ENCODE measurements around the gene HES3. TPM values are rescaled to one million over a fixed set of nuclear protein-coding genes. Genes with fewer than 3 reads are reported as not detected.

The HES3 gene
- total and polyA plus RNA-seq, 11 donors: not detected

- no peaks in the 10 kb centered on the region for H3K36me3 ChIP-seq
- H3K27ac ChIP-seq: no peak overlapping the region
- DNase-seq (peak; percentile 77 to 91 (median 82)), ATAC-seq (peak; percentile 37 to 77 (median 62))
- 6 to 7% (median 7%) methylated on average over 26 to 30 of the region's 30 CpGs for WGBS, 4 donors
- intact Hi-C loops (cut with DNase I): loop anchor here (1.0 to 10.0 kb wide), 14 partner anchors 34 to 204 kb away; no protein-coding TSS in a partner anchor
- no peak for TF ChIP-seq POLR2A (IDR thresholded peaks at IDR 0.05)
- TF ChIP-seq, protein P1, sequence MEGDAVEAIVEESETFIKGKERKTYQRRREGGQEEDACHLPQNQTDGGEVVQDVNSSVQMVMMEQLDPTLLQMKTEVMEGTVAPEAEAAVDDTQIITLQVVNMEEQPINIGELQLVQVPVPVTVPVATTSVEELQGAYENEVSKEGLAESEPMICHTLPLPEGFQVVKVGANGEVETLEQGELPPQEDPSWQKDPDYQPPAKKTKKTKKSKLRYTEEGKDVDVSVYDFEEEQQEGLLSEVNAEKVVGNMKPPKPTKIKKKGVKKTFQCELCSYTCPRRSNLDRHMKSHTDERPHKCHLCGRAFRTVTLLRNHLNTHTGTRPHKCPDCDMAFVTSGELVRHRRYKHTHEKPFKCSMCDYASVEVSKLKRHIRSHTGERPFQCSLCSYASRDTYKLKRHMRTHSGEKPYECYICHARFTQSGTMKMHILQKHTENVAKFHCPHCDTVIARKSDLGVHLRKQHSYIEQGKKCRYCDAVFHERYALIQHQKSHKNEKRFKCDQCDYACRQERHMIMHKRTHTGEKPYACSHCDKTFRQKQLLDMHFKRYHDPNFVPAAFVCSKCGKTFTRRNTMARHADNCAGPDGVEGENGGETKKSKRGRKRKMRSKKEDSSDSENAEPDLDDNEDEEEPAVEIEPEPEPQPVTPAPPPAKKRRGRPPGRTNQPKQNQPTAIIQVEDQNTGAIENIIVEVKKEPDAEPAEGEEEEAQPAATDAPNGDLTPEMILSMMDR (IDR thresholded peaks at IDR 0.05): peak; percentile 88 to 96 (median 94)
- H3K27me3 ChIP-seq: peaks cover 28 to 97% (median 63%) of the 10 kb centered on the region in 9 donors
- H3K9me3 ChIP-seq: no peaks in the 10 kb centered on the region
- peaks cover 0 to 50% (median 26%) of the 10 kb centered on the region in 12 donors for H3K4me1 ChIP-seq
- H3K4me3 ChIP-seq: no peak overlapping the region
Observed at GRCh38 chr1:6246497-6247467, 2.8 kb downstream of the HES3 start.

GRCh38 chr1:6247651-6248050 lies 3.7 kb downstream of the HES3 start:
- 44 to 81% (median 65%) methylated on average over 5 of the region's 5 CpGs for WGBS, 4 donors
- no peak overlapping the region for H3K27ac ChIP-seq
- no peak for TF ChIP-seq POLR2A (IDR thresholded peaks at IDR 0.05)
- TF ChIP-seq, protein P1 (IDR thresholded peaks at IDR 0.05): no peak
- H3K4me3 ChIP-seq: no peak overlapping the region
- DNase-seq: no peak
- no peaks in the 10 kb centered on the region for H3K9me3 ChIP-seq
- intact Hi-C loops (cut with DNase I): loop anchor here (2.0 to 10.0 kb wide), 13 partner anchors 33 to 205 kb away; no protein-coding TSS in a partner anchor
- H3K27me3 ChIP-seq: peaks cover 22 to 94% (median 62%) of the 10 kb centered on the region in 9 donors
- no peaks in the 10 kb centered on the region for H3K36me3 ChIP-seq
- H3K4me1 ChIP-seq: peaks cover 0 to 41% (median 18%) of the 10 kb centered on the region in 12 donors
- ATAC-seq: no peak

GRCh38 chr1:6248161-6248776 lies 4.3 kb downstream of the HES3 start:
- DNase-seq (no peak), ATAC-seq (no peak)
- WGBS, 4 donors: 70 to 77% (median 76%) methylated on average over 8 to 14 of the region's 14 CpGs
- peaks cover 16 to 88% (median 55%) of the 10 kb centered on the region in 9 donors for H3K27me3 ChIP-seq
- TF ChIP-seq, protein P1 (IDR thresholded peaks at IDR 0.05): no peak
- TF ChIP-seq POLR2A (IDR thresholded peaks at IDR 0.05): no peak
- H3K36me3 ChIP-seq: no peaks in the 10 kb centered on the region
- no peak overlapping the region for H3K27ac ChIP-seq
- no peaks in the 10 kb centered on the region for H3K9me3 ChIP-seq
- peaks cover 0 to 40% (median 17%) of the 10 kb centered on the region in 12 donors for H3K4me1 ChIP-seq
- intact Hi-C loops (cut with DNase I): loop anchor here in 8 of 10 donors (2.0 to 10.0 kb wide), 10 partner anchors 34 to 206 kb away; no protein-coding TSS in a partner anchor
- no peak overlapping the region for H3K4me3 ChIP-seq
